ENCODE results near the gene RAP1B.
"Not testable (repeated sequence)": the region's sequence is repeated elsewhere in the genome, so short reads cannot be mapped to it uniquely, and the experiment has no call there.

The RAP1B gene

GRCh38 chr12:68612697-68613096 lies 2.0 kb downstream of the RAP1B start:
- no peak for DNase-seq

- DNase-seq: peak; percentile 46 to 53
These were observed 2.7 kb downstream of the RAP1B start for GRCh38 chr12:68613209-68613904.

- no peak for DNase-seq
These were observed 3.5 kb downstream of the RAP1B start for GRCh38 chr12:68614105-68614679.

GRCh38 chr12:68614769-68615168 lies 4.1 kb downstream of the RAP1B start:
- no peak for DNase-seq

GRCh38 chr12:68617160-68617926 lies 6.6 kb downstream of the RAP1B start:
- no peak for DNase-seq

- DNase-seq: no peak
These were observed 8.8 kb downstream of the RAP1B start for GRCh38 chr12:68619541-68619940.

- DNase-seq: no peak
These were observed 10.1 kb downstream of the RAP1B start for GRCh38 chr12:68620519-68621471.

- DNase-seq: no peak
These were observed 10.9 kb downstream of the RAP1B start for GRCh38 chr12:68621472-68622081.

- no peak for DNase-seq
These were observed 11.6 kb downstream of the RAP1B start for GRCh38 chr12:68622250-68622649.

GRCh38 chr12:68623059-68623458 lies 12.4 kb downstream of the RAP1B start:
- no peak for DNase-seq

- DNase-seq: no peak
These were observed 13.3 kb downstream of the RAP1B start for GRCh38 chr12:68623984-68624383.

- DNase-seq: no peak
These were observed 14.2 kb downstream of the RAP1B start for GRCh38 chr12:68624933-68625332.

- no peak for DNase-seq
These were observed 17.1 kb downstream of the RAP1B start for GRCh38 chr12:68627673-68628319.

- DNase-seq: no peak
These were observed 18.0 kb downstream of the RAP1B start for GRCh38 chr12:68628698-68629097.

- DNase-seq: no peak
These were observed 19.4 kb downstream of the RAP1B start for GRCh38 chr12:68630050-68630449.

GRCh38 chr12:68630598-68630997 lies 19.9 kb downstream of the RAP1B start:
- no peak for DNase-seq

- no peak for DNase-seq
These were observed 20.5 kb downstream of the RAP1B start for GRCh38 chr12:68631227-68631626.

- DNase-seq: no peak
These were observed 21.8 kb downstream of the RAP1B start for GRCh38 chr12:68632486-68632885.

GRCh38 chr12:68633614-68634558 lies 23.2 kb downstream of the RAP1B start:
- DNase-seq: no peak

GRCh38 chr12:68636268-68636667 lies 25.6 kb downstream of the RAP1B start:
- no peak for DNase-seq

GRCh38 chr12:68637439-68637838 lies 26.7 kb downstream of the RAP1B start:
- not testable (repeated sequence) for DNase-seq

All from activated T-cell treated with anti-CD3 and anti-CD28 coated beads, Interleukin-2, amount 50 U/mL, for 48 hours (primary cell).